ENCODE results near the gene CNOT10.
"Not testable (repeated sequence)": the region's sequence is repeated elsewhere in the genome, so short reads cannot be mapped to it uniquely, and the experiment has no call there.

CNOT10 gene

GRCh38 chr3:32684800-32685542, at the start of gene CNOT10:
Gene CNOT10, plus strand, starts transcription at chr3:32685188. Its CDS starts 273 bp downstream, at chr3:32685461.
- peak; percentile 95 for DNase-seq (ENCODE audit: low spot score)

- no peak for DNase-seq (ENCODE audit: low spot score)
Measured at GRCh38 chr3:32640939-32641338, 44.0 kb upstream of the CNOT10 start.

- DNase-seq (ENCODE audit: low spot score): no peak
Measured at GRCh38 chr3:32641356-32641755, 43.6 kb upstream of the CNOT10 start.

GRCh38 chr3:32643354-32643753, 41.6 kb upstream of the CNOT10 start:
- no peak for DNase-seq (ENCODE audit: low spot score)

GRCh38 chr3:32643816-32644215, 41.2 kb upstream of the CNOT10 start:
- no peak for DNase-seq (ENCODE audit: low spot score)

- no peak for DNase-seq (ENCODE audit: low spot score)
Measured at GRCh38 chr3:32644380-32644779, 40.6 kb upstream of the CNOT10 start.

- DNase-seq (ENCODE audit: low spot score): no peak
Measured at GRCh38 chr3:32646761-32647160, 38.2 kb upstream of the CNOT10 start.

- DNase-seq (ENCODE audit: low spot score): not testable (repeated sequence)
Measured at GRCh38 chr3:32652337-32653100, 32.5 kb upstream of the CNOT10 start.

- DNase-seq (ENCODE audit: low spot score): no peak
Measured at GRCh38 chr3:32655167-32655566, 29.8 kb upstream of the CNOT10 start.

GRCh38 chr3:32660634-32661033, 24.4 kb upstream of the CNOT10 start:
- DNase-seq (ENCODE audit: low spot score): no peak

GRCh38 chr3:32662647-32663046, 22.3 kb upstream of the CNOT10 start:
- DNase-seq (ENCODE audit: low spot score): no peak

- peak; percentile 18 for DNase-seq (ENCODE audit: low spot score)
Measured at GRCh38 chr3:32664630-32665075, 20.3 kb upstream of the CNOT10 start.

GRCh38 chr3:32667072-32667582, 17.9 kb upstream of the CNOT10 start:
- DNase-seq (ENCODE audit: low spot score): no peak

- not testable (repeated sequence) for DNase-seq (ENCODE audit: low spot score)
Measured at GRCh38 chr3:32669226-32669625, 15.8 kb upstream of the CNOT10 start.

- DNase-seq (ENCODE audit: low spot score): not testable (repeated sequence)
Measured at GRCh38 chr3:32673730-32674129, 11.3 kb upstream of the CNOT10 start.

GRCh38 chr3:32675164-32675563, 9.8 kb upstream of the CNOT10 start:
- DNase-seq (ENCODE audit: low spot score): no peak

- no peak for DNase-seq (ENCODE audit: low spot score)
Measured at GRCh38 chr3:32675650-32676049, 9.3 kb upstream of the CNOT10 start.

GRCh38 chr3:32681811-32682210, 3.2 kb upstream of the CNOT10 start:
- no peak for DNase-seq (ENCODE audit: low spot score)

GRCh38 chr3:32684029-32684799, 774 bp upstream of the CNOT10 start:
- no peak for DNase-seq (ENCODE audit: low spot score)

GRCh38 chr3:32685543-32686185, 676 bp downstream of the CNOT10 start:
- no peak for DNase-seq (ENCODE audit: low spot score)

GRCh38 chr3:32686713-32687112, 1.7 kb downstream of the CNOT10 start:
- DNase-seq (ENCODE audit: low spot score): no peak

GRCh38 chr3:32691847-32692246, 6.9 kb downstream of the CNOT10 start:
- no peak for DNase-seq (ENCODE audit: low spot score)

All from CD4-positive, alpha-beta T cell treated with Interleukin-6 at 100 ng/mL for 8 hours (primary cell).